ENCODE measurements around the gene MRPL55. TPM values are rescaled to one million over a fixed set of nuclear protein-coding genes. Genes with fewer than 3 reads are reported as not detected.

Gene MRPL55
- total and polyA plus RNA-seq, 2 experiments from 2014 or later = 92.4 to 172 TPM

- ATAC-seq = no peak
- H4K20me1 ChIP-seq (replicated peaks; ENCODE audit: insufficient read depth) = no peaks in the 10 kb centered on the region
- H3K27me3 ChIP-seq (ENCODE audit: insufficient read depth) = no peaks in the 10 kb centered on the region
- H3K79me2 ChIP-seq (replicated peaks; ENCODE audit: insufficient read depth) = peaks cover 19% of the 10 kb centered on the region
- H3K4me1 Mint-ChIP-seq = peaks cover 3% of the 10 kb centered on the region; the same call in 2 of the 3 replicates
- no peak overlapping the region for H3K27ac Mint-ChIP-seq
- H3K9me2 ChIP-seq (ENCODE audit: insufficient read depth) = no peaks in the 10 kb centered on the region
- H3K4me2 ChIP-seq = no peak overlapping the region
- H3K4me3 Mint-ChIP-seq = no peak overlapping the region
- H3K4me1 ChIP-seq (ENCODE audit: insufficient read depth) = no peaks in the 10 kb centered on the region
- H3K4me3 ChIP-seq = no peak overlapping the region
- H2AFZ ChIP-seq = no peak overlapping the region
- no peaks in the 10 kb centered on the region; the same call in 1 of the 3 replicates for H3K36me3 Mint-ChIP-seq (ENCODE audit: low read depth)
- H3K27me3 Mint-ChIP-seq (ENCODE audit: insufficient read depth, low read depth, poor library complexity) = peaks cover 13% of the 10 kb centered on the region
- no peak for DNase-seq (ENCODE audit: low spot score)
- no peaks in the 10 kb centered on the region for H3K36me3 ChIP-seq (ENCODE audit: insufficient read depth)
- H3K27ac ChIP-seq (ENCODE audit: low read depth) = no peak overlapping the region
- TF ChIP-seq JUNB (IDR thresholded peaks at IDR 0.05; ENCODE audit: unreplicated experiment) (no peak), EZH2phosphoT487 (IDR thresholded peaks at IDR 0.05; ENCODE audit: unreplicated experiment) (no peak), CTCF (conservative IDR thresholded peaks at IDR 0.05; ENCODE audit: low read depth in 2 of 2) (no peak), CREB1 (CRISPR knock-in tag; IDR thresholded peaks at IDR 0.05; ENCODE audit: low read depth) (no peak), REST (IDR thresholded peaks at IDR 0.05; ENCODE audit: unreplicated experiment) (no peak), ZNF331 (CRISPR knock-in tag; IDR thresholded peaks at IDR 0.05; ENCODE audit: low read depth) (no peak), EZH2 (IDR thresholded peaks at IDR 0.05; ENCODE audit: low read depth, unreplicated experiment) (no peak), POLR2AphosphoS5 (IDR thresholded peaks at IDR 0.05; ENCODE audit: low read depth) (no peak), ETS1 (IDR thresholded peaks at IDR 0.05) (no peak), ZNF114 (CRISPR knock-in tag; IDR thresholded peaks at IDR 0.05) (no peak), ZNF462 (CRISPR knock-in tag; IDR thresholded peaks at IDR 0.05) (no peak), STAT1 (IDR thresholded peaks at IDR 0.05; ENCODE audit: unreplicated experiment) (no peak), NANOG (IDR thresholded peaks at IDR 0.05; ENCODE audit: borderline replicate concordance) (no peak)
- H3K9me3 Mint-ChIP-seq = no peaks in the 10 kb centered on the region; the same call in 2 of the 3 replicates
- no peaks in the 10 kb centered on the region for H3F3A ChIP-seq (replicated peaks; ENCODE audit: low read depth)
Observed at GRCh38 chr1:228147151-228147693, 38.1 kb upstream of the MRPL55 start.

Data from GM23338 (cell line).